ENCODE results near the gene MINK1. TPM values are rescaled to one million over a fixed set of nuclear protein-coding genes. Genes with fewer than 3 reads are reported as not detected.

Gene MINK1
- total and polyA plus RNA-seq, 2 donors from 2014 or later: 21.2 to 118 TPM

DNA sequence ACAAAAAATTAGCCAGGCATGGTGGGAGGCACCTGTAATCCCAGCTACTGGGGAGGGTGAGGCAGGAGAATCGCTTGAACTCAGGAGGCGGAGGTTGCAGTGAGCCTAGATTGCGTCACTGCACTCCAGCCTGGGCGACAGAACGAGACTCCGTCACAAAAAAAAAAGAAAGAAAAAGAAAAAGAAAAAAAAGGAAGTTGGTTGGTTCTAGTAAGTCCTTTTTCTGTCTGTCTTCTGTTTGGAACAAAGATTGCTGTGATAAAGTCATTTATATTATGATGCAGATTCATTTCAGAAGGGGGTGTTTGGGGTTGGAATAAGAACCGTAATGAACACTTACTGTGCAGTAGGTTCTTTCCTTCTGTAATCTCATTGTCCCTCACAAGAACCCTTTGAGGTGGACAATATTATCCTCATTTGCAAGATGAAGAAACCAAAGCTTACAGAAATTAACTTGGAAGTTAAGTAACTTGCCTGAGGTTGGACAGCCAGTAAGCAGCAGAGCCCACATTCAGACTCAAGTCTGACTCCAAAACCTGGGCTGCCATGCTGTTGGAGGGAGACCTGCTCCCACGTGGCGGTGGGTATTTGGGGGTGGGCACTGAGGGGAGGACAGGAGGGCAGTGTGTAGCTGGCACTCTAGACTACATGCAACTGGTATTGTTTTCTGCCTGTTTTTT, 10.3 kb downstream of the MINK1 start:
- no peak for FAIRE-seq
- H3K4me1 ChIP-seq (ENCODE audit: control insufficient read depth in 2 of 3, insufficient read depth in 2 of 3, low read depth in 1 of 3, low read length in 3 of 3): peaks cover 0 to 21% (median 14%) of the 10 kb centered on the region in 3 donors
- TF ChIP-seq, protein P1, sequence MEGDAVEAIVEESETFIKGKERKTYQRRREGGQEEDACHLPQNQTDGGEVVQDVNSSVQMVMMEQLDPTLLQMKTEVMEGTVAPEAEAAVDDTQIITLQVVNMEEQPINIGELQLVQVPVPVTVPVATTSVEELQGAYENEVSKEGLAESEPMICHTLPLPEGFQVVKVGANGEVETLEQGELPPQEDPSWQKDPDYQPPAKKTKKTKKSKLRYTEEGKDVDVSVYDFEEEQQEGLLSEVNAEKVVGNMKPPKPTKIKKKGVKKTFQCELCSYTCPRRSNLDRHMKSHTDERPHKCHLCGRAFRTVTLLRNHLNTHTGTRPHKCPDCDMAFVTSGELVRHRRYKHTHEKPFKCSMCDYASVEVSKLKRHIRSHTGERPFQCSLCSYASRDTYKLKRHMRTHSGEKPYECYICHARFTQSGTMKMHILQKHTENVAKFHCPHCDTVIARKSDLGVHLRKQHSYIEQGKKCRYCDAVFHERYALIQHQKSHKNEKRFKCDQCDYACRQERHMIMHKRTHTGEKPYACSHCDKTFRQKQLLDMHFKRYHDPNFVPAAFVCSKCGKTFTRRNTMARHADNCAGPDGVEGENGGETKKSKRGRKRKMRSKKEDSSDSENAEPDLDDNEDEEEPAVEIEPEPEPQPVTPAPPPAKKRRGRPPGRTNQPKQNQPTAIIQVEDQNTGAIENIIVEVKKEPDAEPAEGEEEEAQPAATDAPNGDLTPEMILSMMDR (IDR thresholded peaks at IDR 0.05; ENCODE audit: borderline replicate concordance, extremely low read depth, insufficient read depth): no peak

DNA sequence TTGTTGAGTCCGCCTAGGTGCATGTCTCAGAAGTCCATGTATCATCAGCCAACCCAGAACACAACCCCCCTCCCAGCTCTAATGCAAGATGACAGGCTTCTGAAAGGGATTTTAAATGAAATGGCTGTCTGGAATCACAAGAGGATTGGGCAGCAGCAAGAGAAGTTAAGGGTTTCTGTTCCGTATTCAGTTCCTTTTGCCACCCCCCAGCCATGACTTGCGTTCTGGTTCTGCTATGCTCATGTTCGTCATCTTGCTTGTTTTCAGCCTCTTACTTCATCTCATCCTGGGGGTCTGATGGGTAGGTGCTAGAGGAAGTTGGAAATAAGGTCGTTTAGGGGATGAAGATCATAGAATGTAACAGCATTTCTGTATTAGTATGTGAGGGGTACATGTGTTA, 12.0 kb downstream of the MINK1 start:
- FAIRE-seq: no peak
- DNase-seq: no peak
- no peaks in the 10 kb centered on the region for H3K27me3 ChIP-seq (ENCODE audit: control insufficient read depth, insufficient read depth, low read length)
- H3K9ac ChIP-seq (ENCODE audit: low read length in 3 of 3): no peak overlapping the region
- TF ChIP-seq, protein P1 (IDR thresholded peaks at IDR 0.05; ENCODE audit: borderline replicate concordance, extremely low read depth, insufficient read depth): no peak
- H3K4me1 ChIP-seq (ENCODE audit: control insufficient read depth in 2 of 3, insufficient read depth in 2 of 3, low read depth in 1 of 3, low read length in 3 of 3): peaks cover 0 to 16% (median 13%) of the 10 kb centered on the region in 3 donors
- H3K4me3 ChIP-seq (ENCODE audit: low read length in 3 of 3): no peak overlapping the region
- intact Hi-C loops (cut with DNase I): no loop called here
- H3K36me3 ChIP-seq (ENCODE audit: control insufficient read depth in 2 of 3, insufficient read depth in 3 of 3, low read length in 3 of 3): peaks cover 0 to 2% (median 0%) of the 10 kb centered on the region in 3 donors
- H3K27ac ChIP-seq (ENCODE audit: low read depth in 2 of 2, low read length in 2 of 2): no peak overlapping the region
- no peaks in the 10 kb centered on the region for H3K9me3 ChIP-seq (ENCODE audit: control insufficient read depth in 2 of 3, insufficient read depth in 1 of 3, low read length in 3 of 3)

More for the DNA sequence above, 10.3 kb downstream of the MINK1 start:
- peaks cover 0 to 2% (median 0%) of the 10 kb centered on the region in 3 donors for H3K36me3 ChIP-seq (ENCODE audit: control insufficient read depth in 2 of 3, insufficient read depth in 3 of 3, low read length in 3 of 3)
- no peak overlapping the region for H3K4me3 ChIP-seq (ENCODE audit: low read length in 3 of 3)
- H3K9me3 ChIP-seq (ENCODE audit: control insufficient read depth in 2 of 3, insufficient read depth in 1 of 3, low read length in 3 of 3): no peaks in the 10 kb centered on the region
- intact Hi-C loops (cut with DNase I): no loop called here
- no peak for DNase-seq
- no peaks in the 10 kb centered on the region for H3K27me3 ChIP-seq (ENCODE audit: control insufficient read depth, insufficient read depth, low read length)
- no peak overlapping the region for H3K27ac ChIP-seq (ENCODE audit: low read depth in 2 of 2, low read length in 2 of 2)
- H3K9ac ChIP-seq (ENCODE audit: low read length in 3 of 3): no peak overlapping the region

DNA sequence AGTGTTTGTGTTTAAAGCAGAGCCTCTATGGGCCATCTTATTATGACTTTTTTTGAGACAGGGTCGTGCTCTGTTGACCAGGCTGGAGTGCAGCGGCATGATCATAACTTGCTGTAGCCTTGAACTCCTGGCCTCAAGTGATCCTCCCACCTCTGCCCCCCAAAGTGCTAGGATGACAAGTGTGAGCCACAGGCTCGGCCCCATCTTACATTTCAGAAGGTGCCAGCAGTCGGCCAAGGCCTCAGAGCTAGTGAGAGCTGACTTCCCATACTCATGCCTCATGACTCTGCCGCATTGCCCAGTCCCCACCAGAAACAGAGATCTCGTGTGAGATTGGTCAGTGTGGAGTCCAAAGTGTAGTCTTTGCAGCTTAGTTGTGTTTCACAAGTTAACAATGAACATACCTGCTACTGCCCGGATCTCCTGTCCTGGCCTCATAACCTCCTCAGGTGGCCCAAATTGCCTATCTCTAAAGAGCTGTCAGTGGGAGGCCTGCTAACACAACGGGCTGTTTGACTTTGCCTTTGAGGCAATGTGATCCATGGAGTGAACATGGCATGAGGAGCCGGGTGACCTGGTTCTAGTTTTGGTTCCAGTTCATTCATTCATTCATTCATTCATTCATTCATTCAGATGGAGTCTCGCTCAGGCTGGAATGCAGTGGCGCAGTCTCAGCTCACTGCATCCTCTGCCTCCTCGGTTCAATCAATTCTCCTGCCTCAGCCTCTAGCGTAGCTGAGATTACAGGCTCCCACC, 13.7 kb downstream of the MINK1 start:
- DNase-seq (peak in 1 of 5 donors; percentile 53), FAIRE-seq (no peak)
- intact Hi-C loops (cut with DNase I): no loop called here
- no peak overlapping the region for H3K9ac ChIP-seq (ENCODE audit: low read length in 3 of 3)
- TF ChIP-seq, protein P1 (IDR thresholded peaks at IDR 0.05; ENCODE audit: borderline replicate concordance, extremely low read depth, insufficient read depth): no peak
- peaks cover 0 to 23% (median 18%) of the 10 kb centered on the region in 3 donors for H3K4me1 ChIP-seq (ENCODE audit: control insufficient read depth in 2 of 3, insufficient read depth in 2 of 3, low read depth in 1 of 3, low read length in 3 of 3)
- no peaks in the 10 kb centered on the region for H3K9me3 ChIP-seq (ENCODE audit: control insufficient read depth in 2 of 3, insufficient read depth in 1 of 3, low read length in 3 of 3)
- H3K4me3 ChIP-seq (ENCODE audit: low read length in 3 of 3): no peak overlapping the region
- no peak overlapping the region for H3K27ac ChIP-seq (ENCODE audit: low read depth in 2 of 2, low read length in 2 of 2)
- H3K27me3 ChIP-seq (ENCODE audit: control insufficient read depth, insufficient read depth, low read length): no peaks in the 10 kb centered on the region
- peaks cover 0 to 2% (median 0%) of the 10 kb centered on the region in 3 donors for H3K36me3 ChIP-seq (ENCODE audit: control insufficient read depth in 2 of 3, insufficient read depth in 3 of 3, low read length in 3 of 3)
